NB4 (cell line): ENCODE results near the gene PRKCG.

Experiments used
- CTCF ChIP-seq: IDR thresholded peaks from one replicate; pipeline ENCODE4 v1.5.1; 2012; ENCODE audit warnings: low read depth, low read length
- MYC ChIP-seq: IDR thresholded peaks from 2 replicates; pipeline ENCODE4 v1.6.1; 2011; ENCODE audit warnings: low read depth, low read length
- POLR2A ChIP-seq: IDR thresholded peaks from 2 replicates; pipeline ENCODE4 v1.6.1; 2011; ENCODE audit warnings: mild to moderate bottlenecking; ENCODE audit not compliant: insufficient read length; ENCODE audit errors: extremely low read depth

GRCh38 chr19:53944933-53945332 lies 62.9 kb downstream of the PRKCG start:
- TF ChIP-seq POLR2A (no peak), CTCF (no peak), MYC (no peak)
